Activated T-cell treated with anti-CD3 and anti-CD28 coated beads, Interleukin-2, amount 50 U/mL, for 4 hours (primary cell): Measurements from ENCODE around the gene MLC1. TPM values are rescaled to one million over a fixed set of nuclear protein-coding genes. Genes with fewer than 3 reads are reported as not detected.

Experiments
- ATAC-seq, 2 donors: fragments of 200-7000 bp; cut with Tn5 transposase; one replicate each; pipeline ENCODE4 v1.10.0; 2021
- DNase-seq: peaks from one replicate; pipeline ENCODE4 v3.0.0-alpha.2; 2020
- H3K27me3 Mint-ChIP-seq: one replicate; pipeline ENCODE4 v1.8.0; 2021; ENCODE audit warnings: low read depth, mixed read lengths
- H3K36me3 Mint-ChIP-seq: one replicate; pipeline ENCODE4 v1.8.0; 2022; ENCODE audit warnings: mixed read lengths; ENCODE audit not compliant: insufficient read depth
- H3K4me1 Mint-ChIP-seq: one replicate; pipeline ENCODE4 v1.8.0; 2021; ENCODE audit warnings: low read depth, mixed read lengths
- H3K4me3 Mint-ChIP-seq: one replicate; pipeline ENCODE4 v1.8.0; 2021; ENCODE audit warnings: mild to moderate bottlenecking, moderate library complexity, mixed read lengths
- H3K9me3 Mint-ChIP-seq: one replicate; pipeline ENCODE4 v1.8.0; 2021; ENCODE audit warnings: mixed read lengths
- total RNA-seq, 3 donors: library from RNA; stranded (reverse); gene quantifications; one replicate each; pipeline ENCODE4 v1.2.1, GENCODE V29; 2021

The MLC1 gene
- total RNA-seq, 3 donors from 2014 or later: 0.13 to 0.87 (median 0.38) TPM

- no peaks in the 10 kb centered on the region for H3K36me3 Mint-ChIP-seq
- no peak for DNase-seq
- peaks cover 2% of the 10 kb centered on the region for H3K27me3 Mint-ChIP-seq
- no peak overlapping the region for H3K4me3 Mint-ChIP-seq
- H3K9me3 Mint-ChIP-seq: no peaks in the 10 kb centered on the region
- no peaks in the 10 kb centered on the region for H3K4me1 Mint-ChIP-seq
- ATAC-seq: no peak
Measured at GRCh38 chr22:50076646-50077535, 8.3 kb downstream of the MLC1 start.

- Mint-ChIP-seq H3K4me3 (no peak overlapping the region), H3K27me3 (no peaks in the 10 kb centered on the region), H3K9me3 (no peaks in the 10 kb centered on the region), H3K36me3 (no peaks in the 10 kb centered on the region), H3K4me1 (no peaks in the 10 kb centered on the region)
- no peak for DNase-seq
- no peak for ATAC-seq
Measured at GRCh38 chr22:50074551-50075530, 10.4 kb downstream of the MLC1 start.

GRCh38 chr22:50074056-50074455 lies 11.2 kb downstream of the MLC1 start:
- ATAC-seq (no peak), DNase-seq (no peak)
- H3K4me1 Mint-ChIP-seq: no peaks in the 10 kb centered on the region
- H3K27me3 Mint-ChIP-seq: no peaks in the 10 kb centered on the region
- H3K36me3 Mint-ChIP-seq: no peaks in the 10 kb centered on the region
- H3K9me3 Mint-ChIP-seq: no peaks in the 10 kb centered on the region
- H3K4me3 Mint-ChIP-seq: no peak overlapping the region

GRCh38 chr22:50072714-50073538 lies 12.3 kb downstream of the MLC1 start:
- H3K36me3 Mint-ChIP-seq: no peaks in the 10 kb centered on the region
- DNase-seq (no peak), ATAC-seq (no peak)
- no peaks in the 10 kb centered on the region for H3K4me1 Mint-ChIP-seq
- no peaks in the 10 kb centered on the region for H3K27me3 Mint-ChIP-seq
- H3K9me3 Mint-ChIP-seq: no peaks in the 10 kb centered on the region
- no peak overlapping the region for H3K4me3 Mint-ChIP-seq

- no peaks in the 10 kb centered on the region for H3K27me3 Mint-ChIP-seq
- ATAC-seq: no peak
- no peaks in the 10 kb centered on the region for H3K36me3 Mint-ChIP-seq
- DNase-seq: no peak
- H3K9me3 Mint-ChIP-seq: no peaks in the 10 kb centered on the region
- H3K4me3 Mint-ChIP-seq: no peak overlapping the region
- H3K4me1 Mint-ChIP-seq: no peaks in the 10 kb centered on the region
Measured at GRCh38 chr22:50072167-50072555, 13.1 kb downstream of the MLC1 start.

GRCh38 chr22:50071432-50072166 lies 13.6 kb downstream of the MLC1 start:
- no peak overlapping the region for H3K4me3 Mint-ChIP-seq
- no peaks in the 10 kb centered on the region for H3K9me3 Mint-ChIP-seq

GRCh38 chr22:50070366-50070765 lies 14.9 kb downstream of the MLC1 start:
- H3K4me1 Mint-ChIP-seq: no peaks in the 10 kb centered on the region
- H3K36me3 Mint-ChIP-seq: no peaks in the 10 kb centered on the region
- DNase-seq: no peak
- H3K4me3 Mint-ChIP-seq: no peak overlapping the region
- ATAC-seq: no peak
- H3K9me3 Mint-ChIP-seq: no peaks in the 10 kb centered on the region
- H3K27me3 Mint-ChIP-seq: peaks cover 1% of the 10 kb centered on the region

More at GRCh38 chr22:50071432-50072166, 13.6 kb downstream of the MLC1 start:
- ATAC-seq (no peak), DNase-seq (no peak)
- Mint-ChIP-seq H3K4me1 (no peaks in the 10 kb centered on the region), H3K27me3 (no peaks in the 10 kb centered on the region), H3K36me3 (no peaks in the 10 kb centered on the region)

- DNase-seq (no peak), ATAC-seq (no peak)
- no peaks in the 10 kb centered on the region for H3K4me1 Mint-ChIP-seq
- no peak overlapping the region for H3K4me3 Mint-ChIP-seq
- H3K27me3 Mint-ChIP-seq: peaks cover 1% of the 10 kb centered on the region
- H3K9me3 Mint-ChIP-seq: no peaks in the 10 kb centered on the region
- no peaks in the 10 kb centered on the region for H3K36me3 Mint-ChIP-seq
Measured at GRCh38 chr22:50068096-50068495, 17.1 kb downstream of the MLC1 start.

- H3K9me3 Mint-ChIP-seq: no peaks in the 10 kb centered on the region
- no peaks in the 10 kb centered on the region for H3K36me3 Mint-ChIP-seq
- H3K4me3 Mint-ChIP-seq: no peak overlapping the region
- no peaks in the 10 kb centered on the region for H3K4me1 Mint-ChIP-seq
- DNase-seq (no peak), ATAC-seq (no peak)
- peaks cover 1% of the 10 kb centered on the region for H3K27me3 Mint-ChIP-seq
Measured at GRCh38 chr22:50067244-50067643, 18.0 kb downstream of the MLC1 start.

- Mint-ChIP-seq H3K27me3 (peaks cover 13% of the 10 kb centered on the region), H3K4me1 (peaks cover 1% of the 10 kb centered on the region), H3K36me3 (no peaks in the 10 kb centered on the region), H3K4me3 (no peak overlapping the region), H3K9me3 (no peaks in the 10 kb centered on the region)
- ATAC-seq: no peak
- DNase-seq: no peak
Measured at GRCh38 chr22:50064453-50064852, 20.8 kb downstream of the MLC1 start.

- H3K36me3 Mint-ChIP-seq: no peaks in the 10 kb centered on the region
- ATAC-seq (no peak), DNase-seq (no peak)
- H3K4me1 Mint-ChIP-seq: peaks cover 1% of the 10 kb centered on the region
- no peaks in the 10 kb centered on the region for H3K9me3 Mint-ChIP-seq
- H3K4me3 Mint-ChIP-seq: no peak overlapping the region
- peaks cover 20% of the 10 kb centered on the region for H3K27me3 Mint-ChIP-seq
Measured at GRCh38 chr22:50063589-50064393, 21.4 kb downstream of the MLC1 start.

GRCh38 chr22:50062509-50063135 lies 22.6 kb downstream of the MLC1 start:
- H3K4me3 Mint-ChIP-seq: no peak overlapping the region
- DNase-seq (no peak), ATAC-seq (no peak)
- peaks cover 3% of the 10 kb centered on the region for H3K4me1 Mint-ChIP-seq
- no peaks in the 10 kb centered on the region for H3K9me3 Mint-ChIP-seq
- no peaks in the 10 kb centered on the region for H3K36me3 Mint-ChIP-seq
- H3K27me3 Mint-ChIP-seq: peaks cover 22% of the 10 kb centered on the region
